GM18868 (cell line): Measurements from ENCODE around the gene SEMA6A.

ENCODE experiments used
- ATAC-seq: cut with Tn5 transposase; IDR thresholded peaks from one replicate; pipeline ENCODE4 v1.9.1; 2021; ENCODE audit warnings: mild to moderate bottlenecking, moderate library complexity; ENCODE audit not compliant: unreplicated experiment

SEMA6A gene

GRCh38 chr5:116415182-116415581 is 159.4 kb downstream of the SEMA6A start:
- no peak for ATAC-seq

DNA sequence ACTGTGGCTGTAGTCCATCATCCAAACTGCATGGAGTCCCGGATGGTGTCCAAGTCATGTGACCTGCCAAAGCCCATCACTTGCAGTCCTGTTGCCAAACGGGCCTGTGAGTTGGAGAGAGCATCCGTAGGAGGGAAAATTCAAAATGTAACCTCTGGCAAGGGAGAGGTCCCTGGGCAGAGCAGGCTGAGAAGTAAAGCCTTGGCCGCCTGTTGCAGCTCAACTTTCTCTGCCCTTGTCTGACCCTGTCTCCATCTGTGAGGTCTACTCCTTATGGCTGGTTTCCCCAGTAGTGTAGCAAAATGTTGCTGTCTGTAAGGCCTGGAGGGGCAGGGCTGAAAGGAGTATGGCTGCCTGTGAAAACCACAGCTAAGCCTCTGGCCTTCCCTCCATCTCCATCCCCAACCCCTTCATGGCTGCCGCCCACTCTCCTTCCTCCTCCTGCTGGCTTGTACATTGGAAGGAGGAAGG is 163.5 kb downstream of the SEMA6A start:
- ATAC-seq: no peak

DNA sequence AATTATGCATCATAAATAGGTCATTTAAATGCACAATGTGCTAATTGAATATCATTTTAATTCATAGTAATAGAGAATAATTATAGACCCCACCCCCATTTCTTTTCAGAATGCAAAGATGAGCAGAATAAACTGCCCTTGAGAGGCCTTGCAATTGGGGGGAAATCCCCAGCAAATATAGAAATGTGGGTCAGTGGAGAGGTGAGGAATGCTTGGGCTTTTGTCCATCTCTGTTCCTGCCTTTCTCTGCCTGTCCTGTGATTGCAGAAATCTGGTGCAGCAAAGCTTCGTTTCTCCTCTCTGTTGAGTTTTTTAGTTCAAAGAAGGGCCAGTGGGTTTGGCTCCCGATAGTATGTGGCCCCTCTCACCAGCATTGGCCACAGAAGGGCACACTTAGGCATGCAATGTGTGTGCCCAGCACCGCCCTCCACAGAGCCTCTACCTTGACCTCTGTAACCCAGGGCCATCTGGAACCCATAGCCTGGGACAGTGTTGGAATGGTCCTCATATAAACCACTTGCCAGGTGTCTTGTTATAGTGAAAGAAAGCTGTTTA is 164.2 kb downstream of the SEMA6A start:
- ATAC-seq: no peak

- no peak for ATAC-seq
Observed at GRCh38 chr5:116409591-116410296, 164.9 kb downstream of the SEMA6A start.

DNA sequence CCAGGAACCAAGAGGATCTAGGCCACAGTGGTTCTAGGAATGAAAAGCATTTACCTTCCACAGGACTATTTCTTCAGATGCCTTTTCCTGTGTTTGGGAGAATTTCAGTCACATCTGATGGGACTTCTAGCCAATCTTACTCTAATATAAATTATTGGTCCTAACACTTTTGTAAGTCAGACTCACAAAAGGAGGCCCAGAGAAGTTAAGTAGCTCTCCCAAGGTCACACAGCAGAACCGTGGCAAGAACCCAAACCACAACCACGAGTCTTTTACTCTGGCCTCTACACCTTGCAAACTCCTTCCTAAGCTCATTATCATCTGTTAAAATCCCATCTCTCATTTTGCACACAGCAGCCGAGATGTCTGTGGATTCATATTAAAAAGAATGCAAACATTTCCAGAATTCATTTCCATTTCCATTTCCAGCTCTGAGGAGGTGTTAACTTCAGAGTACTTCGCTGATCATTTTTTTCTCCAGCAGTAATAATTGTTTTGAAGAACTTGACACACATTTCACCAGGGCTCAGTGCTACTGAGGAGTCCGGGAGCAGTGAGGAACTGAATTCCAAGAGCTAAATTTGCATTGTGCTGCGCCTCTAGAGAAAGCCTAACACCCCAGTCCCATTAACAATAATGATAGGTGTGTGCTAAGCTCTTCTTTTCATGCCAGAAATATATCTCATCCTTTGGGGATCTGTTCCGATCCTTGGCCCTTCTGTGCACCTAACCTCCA is 168.1 kb downstream of the SEMA6A start:
- no peak for ATAC-seq

DNA sequence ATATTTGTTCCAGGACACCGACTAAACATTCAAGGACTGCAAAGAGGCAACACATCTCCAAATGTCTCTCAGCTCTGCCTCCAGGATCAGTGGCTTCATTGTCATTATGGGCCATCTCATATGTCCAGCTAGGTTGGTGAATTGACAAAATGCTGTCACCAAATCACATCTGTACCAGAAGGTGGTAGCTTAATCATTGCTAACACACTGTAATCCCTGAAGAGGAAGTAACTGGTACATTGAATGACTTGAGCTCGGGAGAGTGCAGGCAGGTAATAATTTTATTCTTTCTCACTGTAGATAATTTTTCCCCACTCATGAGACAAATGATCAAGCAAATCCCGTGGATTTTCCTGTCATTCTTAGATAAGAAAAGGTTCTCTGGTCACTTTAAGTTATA is 169.8 kb downstream of the SEMA6A start:
- ATAC-seq: no peak

DNA sequence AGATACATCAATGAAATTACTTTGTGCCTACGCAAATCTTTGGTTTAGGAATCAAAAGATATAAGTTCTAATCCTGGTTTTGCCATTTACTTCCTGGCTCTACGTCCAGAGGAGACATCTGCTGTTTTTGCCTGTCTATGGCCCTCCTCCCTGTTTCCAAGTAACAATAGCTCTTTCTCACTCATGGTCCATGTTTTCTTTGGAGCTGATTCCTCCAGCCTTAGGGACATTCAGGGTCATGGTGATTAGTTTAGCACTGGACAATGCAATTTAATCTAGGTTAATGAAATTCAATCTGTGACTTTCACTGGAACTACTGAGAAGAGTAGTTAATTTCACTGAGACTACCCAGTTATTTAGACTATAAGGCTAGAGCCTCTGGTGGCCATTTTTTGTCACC is 170.6 kb downstream of the SEMA6A start:
- no peak for ATAC-seq

DNA sequence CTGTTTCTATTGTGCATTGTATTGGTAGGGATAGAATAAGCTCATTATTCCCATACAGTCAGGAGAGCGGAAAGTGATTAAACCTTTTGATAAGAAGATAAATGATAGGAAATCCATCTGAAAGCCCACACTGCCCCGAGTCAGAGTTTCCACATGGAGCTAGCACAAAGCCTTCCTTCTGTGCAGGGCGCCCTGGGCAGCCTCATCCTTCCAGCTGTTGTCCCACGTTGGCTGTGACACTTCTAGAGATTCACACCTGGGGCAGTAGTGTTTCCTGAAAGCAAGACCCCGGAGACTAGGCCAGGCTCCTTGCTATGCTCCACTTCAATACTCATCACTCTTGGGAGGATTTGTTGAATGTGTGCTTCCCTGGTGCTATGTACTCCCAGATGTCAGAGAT is 172.4 kb downstream of the SEMA6A start:
- no peak for ATAC-seq

DNA sequence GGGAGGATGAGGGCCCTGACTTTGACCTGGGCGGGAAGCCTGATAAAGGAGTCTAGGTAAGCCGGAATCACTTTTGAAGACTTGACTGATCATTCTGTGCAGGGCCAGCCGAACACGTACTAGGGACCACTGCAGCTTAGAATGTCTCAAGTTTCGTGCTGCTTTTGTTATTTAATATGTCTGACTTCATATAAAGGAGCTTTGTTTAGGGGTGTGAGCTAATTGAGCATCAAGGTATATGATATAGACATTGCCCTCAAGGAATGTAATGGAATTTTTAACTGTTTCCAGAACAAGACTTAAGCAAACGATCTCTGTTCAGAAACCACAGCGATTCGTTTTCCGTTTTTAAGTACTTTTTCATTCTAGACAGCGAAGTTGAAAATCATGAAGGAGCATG is 173.0 kb downstream of the SEMA6A start:
- no peak for ATAC-seq

GRCh38 chr5:116396476-116397099 is 178.0 kb downstream of the SEMA6A start:
- no peak for ATAC-seq

GRCh38 chr5:116395631-116396203 is 178.9 kb downstream of the SEMA6A start:
- no peak for ATAC-seq

DNA sequence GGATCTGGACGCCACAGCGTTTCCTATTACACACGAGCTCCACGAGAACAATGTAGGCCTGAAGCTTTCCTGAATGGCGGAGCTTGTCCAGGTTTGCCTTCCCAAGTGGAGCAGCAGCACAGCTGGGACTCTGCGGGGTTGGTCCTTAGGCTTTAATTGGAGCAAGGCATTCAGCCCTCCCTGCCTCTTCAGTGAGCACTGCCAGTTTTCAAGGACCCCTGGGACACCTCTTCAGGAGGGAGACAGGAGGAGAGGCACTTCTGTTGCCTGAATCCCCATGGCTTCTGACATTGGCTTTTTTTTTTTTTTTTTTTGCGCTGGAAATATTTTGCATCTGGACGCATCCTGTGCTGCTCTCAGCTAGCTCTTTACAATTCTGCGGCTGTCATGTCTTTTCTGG is 179.4 kb downstream of the SEMA6A start:
- no peak for ATAC-seq

- ATAC-seq: no peak
Observed at GRCh38 chr5:116394186-116394867, 180.3 kb downstream of the SEMA6A start.
